ENCODE results near the gene TMEM171. TPM values are rescaled to one million over a fixed set of nuclear protein-coding genes. Genes with fewer than 3 reads are reported as not detected.

Gene TMEM171
- 0.68 and 1.5 TPM in 2 replicates for total RNA-seq

GRCh38 chr5:73120222-73121118 is at the start of gene TMEM171:
TSS of gene TMEM171 (plus strand) at chr5:73120575. CDS start at chr5:73123374, 2,799 bp downstream.

GRCh38 chr5:73172951-73173350 is 52.6 kb downstream of the TMEM171 start, which contains the start of gene TMEM174:
TSS of gene TMEM174 (plus strand) at chr5:73173193. CDS start at chr5:73173244, 51 bp downstream.

Other genes with a start within 250 kb of the TMEM171 start
- gene FCHO2, start 164.5 kb upstream of the TMEM171 start, total RNA-seq, result 17.1 and 21.4 TPM in 2 replicates
- gene TMEM174, start 52.6 kb downstream of the TMEM171 start, total RNA-seq, result not detected in 2 replicates

All from nasal cavity respiratory epithelium epithelial cell of viscerocranial mucosa (primary cell).